Measurements from ENCODE around the gene KCNG1. TPM values are rescaled to one million over a fixed set of nuclear protein-coding genes. Genes with fewer than 3 reads are reported as not detected.

The KCNG1 gene
- total and polyA plus RNA-seq, 2 of the 13 experiments (the other 11 are each of a cell fraction or from before 2014, with no cell fraction given): not detected

GRCh38 chr20:51058017-51058416, 35.1 kb upstream of the KCNG1 start:
- no peak for DNase-seq (ENCODE audit: low spot score)
- H2AFZ ChIP-seq (ENCODE audit: low read length): no peak overlapping the region

More at GRCh38 chr20:51058017-51058416, 35.1 kb upstream of the KCNG1 start:
- H3K9me3 ChIP-seq (ENCODE audit: low read length): no peaks in the 10 kb centered on the region
- in situ Hi-C loops (cut with HindIII; ENCODE audit: extremely low pct_ligation_motif_present, low pct_unique_long_range_greater_than_20kb): no loop called here
- CTCF ChIA-PET (ENCODE audit: low intra/inter-chr PET ratio, low total read pairs): no interaction called here
- WGBS (ENCODE audit: low lambda C conversion rate): 40% methylated on average over 9 of the region's 9 CpGs
- H3K27me3 ChIP-seq (ENCODE audit: control insufficient read depth in 1 of 2, insufficient read depth in 2 of 2, low read length in 2 of 2): peaks cover 3 to 19% of the 10 kb centered on the region in 2 experiments; a peak in 2 of 5 replicates
- no peak overlapping the region for H3K4me2 ChIP-seq (ENCODE audit: low read depth, low read length)
- no peak for ATAC-seq
- FAIRE-seq: no peak
- H3K4me1 ChIP-seq (ENCODE audit: insufficient read depth, low read length): no peaks in the 10 kb centered on the region
- no peak overlapping the region for H3K4me3 ChIP-seq (replicated peaks in 1 of 3; ENCODE audit: insufficient read depth in 1 of 3, low read depth in 2 of 3, low read length in 3 of 3)
- no peaks in the 10 kb centered on the region for H3K79me2 ChIP-seq (ENCODE audit: insufficient read depth, low read length)
- H4K20me1 ChIP-seq (ENCODE audit: insufficient read depth, low read length): no peaks in the 10 kb centered on the region
- H3K27ac ChIP-seq (ENCODE audit: extremely low read length, insufficient read depth, low read length): no peak overlapping the region
- intact Hi-C loops (cut with micrococcal nuclease; ENCODE audit: unreplicated experiment): no loop called here
- H3K9ac ChIP-seq (ENCODE audit: insufficient read depth, low read depth, low read length): no peak overlapping the region
- no peaks in the 10 kb centered on the region for H3K36me3 ChIP-seq (replicated peaks in 1 of 2; ENCODE audit: control insufficient read depth in 1 of 2, insufficient read depth in 2 of 2, low read length in 2 of 2)
- POLR2A ChIA-PET: no interaction called here
- no TSS peak for BruUV-seq (replicated peaks)
- no peak for TF ChIP-seq STAG1 (CRISPR knock-in tag; IDR thresholded peaks at IDR 0.05)
- TF ChIP-seq ZNF17 (CRISPR knock-in tag; IDR thresholded peaks at IDR 0.05): no peak
- TF ChIP-seq ISX (CRISPR knock-in tag; conservative IDR thresholded peaks at IDR 0.05): no peak
- TF ChIP-seq HMG20A (CRISPR knock-in tag; IDR thresholded peaks at IDR 0.05; ENCODE audit: borderline replicate concordance): no peak
- no peak for TF ChIP-seq TBX3 (IDR thresholded peaks at IDR 0.05; ENCODE audit: borderline replicate concordance)
- TF ChIP-seq ZNF780A (CRISPR knock-in tag; IDR thresholded peaks at IDR 0.05): no peak
- no peak for TF ChIP-seq MTERF4 (CRISPR knock-in tag; IDR thresholded peaks at IDR 0.05)
- TF ChIP-seq MXD1 (CRISPR knock-in tag; IDR thresholded peaks at IDR 0.05): no peak
- TF ChIP-seq MAFF (IDR thresholded peaks at IDR 0.05; ENCODE audit: low read depth, low read length): no peak
- TF ChIP-seq NBN (conservative IDR thresholded peaks at IDR 0.05): no peak
- TF ChIP-seq ATF2 (CRISPR knock-in tag; IDR thresholded peaks at IDR 0.05): no peak
- no peak for TF ChIP-seq BRF2 (CRISPR knock-in tag; IDR thresholded peaks at IDR 0.05)
- TF ChIP-seq TCF12 (IDR thresholded peaks at IDR 0.05): no peak
- TF ChIP-seq TCF12 (CRISPR knock-in tag; IDR thresholded peaks at IDR 0.05): no peak
- TF ChIP-seq ZNF746 (CRISPR knock-in tag; IDR thresholded peaks at IDR 0.05): no peak
- no peak for TF ChIP-seq SMARCC2 (IDR thresholded peaks at IDR 0.05)
